IMR-90 (cell line): Measurements from ENCODE around the gene P2RX5.

ENCODE experiments used
- CEBPB ChIP-seq: IDR thresholded peaks from 2 replicates; pipeline ENCODE4 v1.6.1; 2012; ENCODE audit warnings: low read depth, low read length, improper control_type of control experiment
- FOS ChIP-seq: fragments of 150-350 bp; IDR thresholded peaks from 2 replicates; pipeline ENCODE4 v1.6.1; 2016; ENCODE audit warnings: low read depth, low read length
- MAFK ChIP-seq: IDR thresholded peaks from 2 replicates; pipeline ENCODE4 v1.6.1; 2012; ENCODE audit warnings: low read depth, low read length, improper control_type of control experiment
- NFE2L2 ChIP-seq: fragments of 150-350 bp; IDR thresholded peaks from 2 replicates; pipeline ENCODE4 v1.6.1; 2016; ENCODE audit warnings: low read depth, mild to moderate bottlenecking, low read length
- POLR2A ChIP-seq: IDR thresholded peaks from 2 replicates; pipeline ENCODE4 v1.6.1; 2012; ENCODE audit warnings: mild to moderate bottlenecking, low read depth, low read length
- RAD21 ChIP-seq: IDR thresholded peaks from 2 replicates; pipeline ENCODE4 v1.6.1; 2012; ENCODE audit warnings: low read length, improper control_type of control experiment
- RCOR1 ChIP-seq: IDR thresholded peaks from 2 replicates; pipeline ENCODE4 v1.6.1; 2012; ENCODE audit warnings: mild to moderate bottlenecking, low read length, improper control_type of control experiment; ENCODE audit not compliant: insufficient replicate concordance
- RFX5 ChIP-seq: IDR thresholded peaks from 2 replicates; pipeline ENCODE4 v1.8.0; 2012; ENCODE audit warnings: low read depth, mild to moderate bottlenecking, low read length, moderate library complexity
- USF2 ChIP-seq: fragments of 150-350 bp; IDR thresholded peaks from 2 replicates; pipeline ENCODE4 v1.6.1; 2017; ENCODE audit warnings: mild to moderate bottlenecking, antibody characterized with exemption, low read length, low read depth
- TF ChIP-seq, protein P1 (sequence below): conservative IDR thresholded peaks from 2 replicates; pipeline ENCODE4 v1.5.1; 2012; ENCODE audit warnings: mild to moderate bottlenecking, low read depth, low read length, improper control_type of control experiment

- no peak for TF ChIP-seq RCOR1
- no peak for TF ChIP-seq POLR2A
- TF ChIP-seq, protein P1, sequence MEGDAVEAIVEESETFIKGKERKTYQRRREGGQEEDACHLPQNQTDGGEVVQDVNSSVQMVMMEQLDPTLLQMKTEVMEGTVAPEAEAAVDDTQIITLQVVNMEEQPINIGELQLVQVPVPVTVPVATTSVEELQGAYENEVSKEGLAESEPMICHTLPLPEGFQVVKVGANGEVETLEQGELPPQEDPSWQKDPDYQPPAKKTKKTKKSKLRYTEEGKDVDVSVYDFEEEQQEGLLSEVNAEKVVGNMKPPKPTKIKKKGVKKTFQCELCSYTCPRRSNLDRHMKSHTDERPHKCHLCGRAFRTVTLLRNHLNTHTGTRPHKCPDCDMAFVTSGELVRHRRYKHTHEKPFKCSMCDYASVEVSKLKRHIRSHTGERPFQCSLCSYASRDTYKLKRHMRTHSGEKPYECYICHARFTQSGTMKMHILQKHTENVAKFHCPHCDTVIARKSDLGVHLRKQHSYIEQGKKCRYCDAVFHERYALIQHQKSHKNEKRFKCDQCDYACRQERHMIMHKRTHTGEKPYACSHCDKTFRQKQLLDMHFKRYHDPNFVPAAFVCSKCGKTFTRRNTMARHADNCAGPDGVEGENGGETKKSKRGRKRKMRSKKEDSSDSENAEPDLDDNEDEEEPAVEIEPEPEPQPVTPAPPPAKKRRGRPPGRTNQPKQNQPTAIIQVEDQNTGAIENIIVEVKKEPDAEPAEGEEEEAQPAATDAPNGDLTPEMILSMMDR: no peak
- TF ChIP-seq FOS: no peak
- TF ChIP-seq MAFK: no peak
- no peak for TF ChIP-seq RAD21
- no peak for TF ChIP-seq CEBPB
- TF ChIP-seq USF2: no peak
- no peak for TF ChIP-seq NFE2L2
- no peak for TF ChIP-seq RFX5
Observed at GRCh38 chr17:3698139-3698538, 2.2 kb upstream of the P2RX5 start.
